ENCODE data around the gene GSTA3. TPM values are rescaled to one million over a fixed set of nuclear protein-coding genes. Genes with fewer than 3 reads are reported as not detected.
"Not testable (repeated sequence)": the region's sequence is repeated elsewhere in the genome, so short reads cannot be mapped to it uniquely, and the experiment has no call there.

The GSTA3 gene
- total RNA-seq, 4 donors from 2014 or later: not detected

GRCh38 chr6:52931351-52931750, 21.9 kb upstream of the GSTA3 start:
- H3K36me3 ChIP-seq: no peaks in the 10 kb centered on the region
- 43 to 85% methylated on average over 1 to 2 of the region's 2 CpGs for WGBS, 2 donors (ENCODE audit: low coverage in 1 of 2)
- no peak for DNase-seq
- intact Hi-C loops (cut with DNase I; ENCODE audit: low total_unique reads) (no loop called here), in situ Hi-C loops (cut with MboI; ENCODE audit: low pct_ligation_motif_present in 1 of 4, low pct_unique_long_range_greater_than_20kb in 1 of 4, low sequenced_read_pairs in 3 of 4) (no loop called here)
- TF ChIP-seq EP300 (IDR thresholded peaks at IDR 0.05; ENCODE audit: low read depth): no peak
- H3K4me3 ChIP-seq: no peak overlapping the region
- no peaks in the 10 kb centered on the region for H3K4me1 ChIP-seq
- no peaks in the 10 kb centered on the region for H3K27me3 ChIP-seq
- no peaks in the 10 kb centered on the region for H3K9me3 ChIP-seq
- H3K27ac ChIP-seq: no peak overlapping the region

GRCh38 chr6:52929321-52930164, 20.0 kb upstream of the GSTA3 start:
- Histone ChIP-seq H3K4me3 (no peak overlapping the region), H3K9me3 (no peaks in the 10 kb centered on the region), H3K36me3 (no peaks in the 10 kb centered on the region), H3K27me3 (no peaks in the 10 kb centered on the region), H3K27ac (no peak overlapping the region), H3K4me1 (no peaks in the 10 kb centered on the region)
- no peak for TF ChIP-seq CTCF (IDR thresholded peaks at IDR 0.05)
- TF ChIP-seq POLR2A (IDR thresholded peaks at IDR 0.05): no peak
- no peak for TF ChIP-seq POLR2AphosphoS5 (IDR thresholded peaks at IDR 0.05)
- TF ChIP-seq EP300 (IDR thresholded peaks at IDR 0.05; ENCODE audit: low read depth): no peak
- in situ Hi-C loops (cut with MboI; ENCODE audit: low pct_ligation_motif_present in 1 of 4, low pct_unique_long_range_greater_than_20kb in 1 of 4, low sequenced_read_pairs in 3 of 4): no loop called here
- DNase-seq: no peak
- 83 to 90% methylated on average over 2 to 6 of the region's 6 CpGs for WGBS, 2 donors (ENCODE audit: low coverage in 1 of 2)
- intact Hi-C loops (cut with DNase I; ENCODE audit: low total_unique reads): no loop called here

- H3K4me1 ChIP-seq: no peaks in the 10 kb centered on the region
- no peaks in the 10 kb centered on the region for H3K27me3 ChIP-seq
- H3K27ac ChIP-seq: no peak overlapping the region
- intact Hi-C loops (cut with DNase I; ENCODE audit: low total_unique reads) (no loop called here), in situ Hi-C loops (cut with MboI; ENCODE audit: low pct_ligation_motif_present in 1 of 4, low pct_unique_long_range_greater_than_20kb in 1 of 4, low sequenced_read_pairs in 3 of 4) (no loop called here)
- TF ChIP-seq POLR2A (IDR thresholded peaks at IDR 0.05) (no peak), POLR2AphosphoS5 (IDR thresholded peaks at IDR 0.05) (no peak), CTCF (IDR thresholded peaks at IDR 0.05) (no peak), EP300 (IDR thresholded peaks at IDR 0.05; ENCODE audit: low read depth) (no peak)
- DNase-seq: no peak
- no peaks in the 10 kb centered on the region for H3K9me3 ChIP-seq
- no peaks in the 10 kb centered on the region for H3K36me3 ChIP-seq
- WGBS, 2 donors (ENCODE audit: low coverage in 1 of 2): 80 to 83% methylated on average over 6 to 8 of the region's 8 CpGs
- no peak overlapping the region for H3K4me3 ChIP-seq
These were observed 18.0 kb upstream of the GSTA3 start for GRCh38 chr6:52927451-52927850.

- intact Hi-C loops (cut with DNase I; ENCODE audit: low total_unique reads) (no loop called here), in situ Hi-C loops (cut with MboI; ENCODE audit: low pct_ligation_motif_present in 1 of 4, low pct_unique_long_range_greater_than_20kb in 1 of 4, low sequenced_read_pairs in 3 of 4) (no loop called here)
- Histone ChIP-seq H3K36me3 (no peaks in the 10 kb centered on the region), H3K4me1 (no peaks in the 10 kb centered on the region), H3K4me3 (no peak overlapping the region), H3K27ac (no peak overlapping the region), H3K9me3 (no peaks in the 10 kb centered on the region), H3K27me3 (no peaks in the 10 kb centered on the region)
- WGBS, 2 donors (ENCODE audit: low coverage in 1 of 2): 70 to 79% methylated on average over 5 to 9 of the region's 9 CpGs
- no peak for DNase-seq
- TF ChIP-seq POLR2A (IDR thresholded peaks at IDR 0.05): no peak
These were observed 16.7 kb upstream of the GSTA3 start for GRCh38 chr6:52925919-52926792.

GRCh38 chr6:52925042-52925441, 15.5 kb upstream of the GSTA3 start:
- TF ChIP-seq EP300 (IDR thresholded peaks at IDR 0.05; ENCODE audit: low read depth) (no peak), CTCF (IDR thresholded peaks at IDR 0.05) (no peak), POLR2A (IDR thresholded peaks at IDR 0.05) (no peak)
- H3K27me3 ChIP-seq: no peaks in the 10 kb centered on the region

GRCh38 chr6:52923689-52924088, 14.2 kb upstream of the GSTA3 start:
- H3K27me3 ChIP-seq; in situ Hi-C loops (cut with MboI; ENCODE audit: low pct_ligation_motif_present in 1 of 4, low pct_unique_long_range_greater_than_20kb in 1 of 4, low sequenced_read_pairs in 3 of 4); H3K36me3 ChIP-seq; H3K4me1 ChIP-seq; H3K4me3 ChIP-seq; H3K9me3 ChIP-seq; intact Hi-C loops (cut with DNase I; ENCODE audit: low total_unique reads); DNase-seq; H3K27ac ChIP-seq: not testable (repeated sequence)
- 50 to 65% methylated on average over 1 to 2 of the region's 2 CpGs for WGBS, 2 donors (ENCODE audit: low coverage in 1 of 2)

More at GRCh38 chr6:52925042-52925441, 15.5 kb upstream of the GSTA3 start:
- Histone ChIP-seq H3K4me3 (no peak overlapping the region), H3K9me3 (no peaks in the 10 kb centered on the region), H3K27ac (no peak overlapping the region), H3K36me3 (no peaks in the 10 kb centered on the region), H3K4me1 (no peaks in the 10 kb centered on the region)
- intact Hi-C loops (cut with DNase I; ENCODE audit: low total_unique reads): no loop called here
- in situ Hi-C loops (cut with MboI; ENCODE audit: low pct_ligation_motif_present in 1 of 4, low pct_unique_long_range_greater_than_20kb in 1 of 4, low sequenced_read_pairs in 3 of 4): no loop called here
- no peak for DNase-seq
- WGBS, 2 donors (ENCODE audit: low coverage in 1 of 2): 94 to 95% methylated on average over 2 of the region's 2 CpGs

Data from transverse colon (tissue), 4 donors.